CD14-positive monocyte (primary cell): ENCODE data around the gene SPTBN5. TPM values are rescaled to one million over a fixed set of nuclear protein-coding genes. Genes with fewer than 3 reads are reported as not detected.

Experiments used
- DNase-seq, 3 donors: peaks; one replicate each; pipeline ENCODE4 v3.0.0-alpha.2; 2011 to 2022
- H2AFZ ChIP-seq: 2 replicates; pipeline ENCODE4 v1.6.0; 2012; ENCODE audit warnings: mild to moderate bottlenecking, low read depth, low read length, inconsistent platforms; ENCODE audit not compliant: insufficient read depth, poor library complexity, severe bottlenecking
- H3K27ac ChIP-seq, 2 donors: 1 replicate in 1 of 2; 2 replicates in 1 of 2; pipeline ENCODE4 v1.5.1; 2012 to 2013; ENCODE audit warnings: low read length in 2 of 2, control low read depth in 1 of 2, inconsistent platforms in 1 of 2, low read depth in 1 of 2, mild to moderate bottlenecking in 1 of 2
- H3K27me3 ChIP-seq, 2 donors: one replicate each; pipeline versions ENCODE4 v1.6.0 to v1.6.1; 2011 to 2013; ENCODE audit warnings: low read length in 2 of 2; ENCODE audit not compliant: control insufficient read depth in 2 of 2, insufficient read depth in 2 of 2
- H3K36me3 ChIP-seq, 2 donors: replicated peaks in 1 of 2; 1 replicate in 1 of 2; 2 replicates in 1 of 2; pipeline versions ENCODE4 v1.5.1 to v1.6.1; 2012 to 2013; ENCODE audit warnings: low read length in 2 of 2, control low read depth in 1 of 2, inconsistent platforms in 1 of 2, mild to moderate bottlenecking in 1 of 2; ENCODE audit not compliant: insufficient read depth in 2 of 2, control insufficient read depth in 1 of 2
- H3K4me1 ChIP-seq, 2 donors: 1 replicate in 1 of 2; 2 replicates in 1 of 2; pipeline versions ENCODE4 v1.5.1 to v1.6.1; 2012 to 2013; ENCODE audit warnings: low read length in 2 of 2, control low read depth in 1 of 2, inconsistent platforms in 1 of 2, mild to moderate bottlenecking in 1 of 2, moderate library complexity in 1 of 2; ENCODE audit not compliant: insufficient read depth in 2 of 2, control insufficient read depth in 1 of 2
- H3K4me2 ChIP-seq: replicated peaks from 2 replicates; pipeline ENCODE3; 2012; ENCODE audit warnings: low read length, moderate library complexity, mild to moderate bottlenecking; ENCODE audit not compliant: poor library complexity, severe bottlenecking; ENCODE audit errors: extremely low read depth
- H3K4me3 ChIP-seq, 3 experiments: fragments of 200-600 bp in 1 of 3; sonication (generic) in 1 of 3; replicated peaks in 1 of 3; 1 replicate in 2 of 3; 2 replicates in 1 of 3; pipeline ENCODE4 v1.5.1; 2011 to 2013; ENCODE audit warnings: low read length in 3 of 3, mild to moderate bottlenecking in 3 of 3, control low read depth in 2 of 3, low read depth in 2 of 3, inconsistent platforms in 1 of 3, moderate library complexity in 1 of 3
- H3K79me2 ChIP-seq: 2 replicates; pipeline ENCODE4 v1.6.0; 2012; ENCODE audit warnings: mild to moderate bottlenecking, control low read depth, inconsistent platforms, low read length, moderate library complexity; ENCODE audit not compliant: insufficient read depth
- H3K9ac ChIP-seq: 2 replicates; pipeline ENCODE4 v1.6.0; 2017; ENCODE audit warnings: low read length, mild to moderate bottlenecking; ENCODE audit not compliant: insufficient read depth, poor library complexity, severe bottlenecking
- H3K9me3 ChIP-seq, 2 donors: replicated peaks in 1 of 2; 1 replicate in 1 of 2; 2 replicates in 1 of 2; pipeline versions ENCODE4 v1.5.1 to v1.6.1; 2012 to 2013; ENCODE audit warnings: low read length in 2 of 2, control low read depth in 1 of 2; ENCODE audit not compliant: control insufficient read depth in 1 of 2, insufficient read depth in 1 of 2
- H4K20me1 ChIP-seq: 2 replicates; pipeline ENCODE4 v1.6.0; 2012; ENCODE audit warnings: mild to moderate bottlenecking, low read length, control low read depth, moderate library complexity; ENCODE audit not compliant: insufficient read depth
- H3K27ac Mint-ChIP-seq, 7 donors: one replicate each; pipeline ENCODE4 v1.8.0; 2020; ENCODE audit warnings: mild to moderate bottlenecking in 7 of 7, mixed read lengths in 7 of 7, moderate library complexity in 6 of 7, inconsistent platforms in 2 of 7
- H3K27me3 Mint-ChIP-seq, 3 donors: one replicate each; pipeline ENCODE4 v1.8.0; 2021 to 2022; ENCODE audit warnings: low read depth in 3 of 3, mild to moderate bottlenecking in 3 of 3, mixed read lengths in 3 of 3, moderate library complexity in 3 of 3, inconsistent platforms in 1 of 3
- H3K36me3 Mint-ChIP-seq, 2 donors: one replicate each; pipeline ENCODE4 v1.8.0; 2020; ENCODE audit warnings: mixed read lengths in 2 of 2, inconsistent platforms in 1 of 2, mild to moderate bottlenecking in 1 of 2
- H3K4me1 Mint-ChIP-seq: one replicate; pipeline ENCODE4 v1.8.0; 2020; ENCODE audit warnings: mild to moderate bottlenecking, mixed read lengths
- H3K4me3 Mint-ChIP-seq, 2 donors: one replicate each; pipeline ENCODE4 v1.8.0; 2020; ENCODE audit warnings: mild to moderate bottlenecking in 2 of 2, mixed read lengths in 2 of 2, moderate library complexity in 1 of 2
- H3K9me3 Mint-ChIP-seq, 7 donors: one replicate each; pipeline ENCODE4 v1.8.0; 2020 to 2022; ENCODE audit warnings: mixed read lengths in 7 of 7, mild to moderate bottlenecking in 6 of 7, moderate library complexity in 6 of 7, inconsistent platforms in 2 of 7
- CTCF ChIP-seq: fragments of 200-600 bp; IDR thresholded peaks from one replicate; pipeline ENCODE4 v1.8.0; 2022; ENCODE audit warnings: antibody characterized with exemption, mild to moderate bottlenecking
- WGBS: methylation state at CpG from one replicate; pipeline ENCODE4 v1.1.5; 2013; ENCODE audit warnings: missing lambda C conversion rate; ENCODE audit not compliant: insufficient coverage; 5-methylcytosine and 5-hydroxymethylcytosine counted together
- intact Hi-C, 2 donors: fragments of 100-400 bp; cut with micrococcal nuclease; formaldehyde crosslinking; loops; one replicate each; pipeline versions ENCODE4 v1.15.0 to v1.15.1; 2023
- polyA plus RNA-seq, 3 donors: library from polyadenylated mRNA; depleted of rRNA in 1 of 3; unstranded in 2 of 3; stranded (reverse) in 1 of 3; fragments of 300-500 nt in 2 of 3; fragments of >200 nt in 1 of 3; fragmentation: Illumina TruSeq in 2 of 3; gene quantifications; 1 replicate in 2 of 3; 2 replicates in 1 of 3; pipeline ENCODE4 v1.2.3, GENCODE V29; 2012 to 2021

The SPTBN5 gene
- polyA plus RNA-seq, 3 donors, result 0.29 TPM; not detected in 2

- no peak overlapping the region for H3K4me2 ChIP-seq
- H3K27me3 Mint-ChIP-seq, result peaks cover 0 to 5% (median 3%) of the 10 kb centered on the region in 3 donors
- H3K4me1 Mint-ChIP-seq, result no peaks in the 10 kb centered on the region
- no peaks in the 10 kb centered on the region for H3K9me3 ChIP-seq
- H3K4me3 Mint-ChIP-seq, result no peak overlapping the region
- no peaks in the 10 kb centered on the region for H4K20me1 ChIP-seq
- DNase-seq, result no peak
- intact Hi-C loops, result no loop called here
- no peak overlapping the region for H3K27ac ChIP-seq
- TF ChIP-seq CTCF, result no peak
- 88% methylated on average over 8 of the region's 8 CpGs for WGBS
- no peaks in the 10 kb centered on the region for H3K27me3 ChIP-seq
- H3K9me3 Mint-ChIP-seq, result no peaks in the 10 kb centered on the region
- no peak overlapping the region for H2AFZ ChIP-seq
- no peaks in the 10 kb centered on the region for H3K36me3 Mint-ChIP-seq
- H3K36me3 ChIP-seq, result no peaks in the 10 kb centered on the region
- no peak overlapping the region for H3K4me3 ChIP-seq
- no peaks in the 10 kb centered on the region for H3K4me1 ChIP-seq
- H3K9ac ChIP-seq, result no peak overlapping the region
- no peaks in the 10 kb centered on the region for H3K79me2 ChIP-seq
- no peak overlapping the region for H3K27ac Mint-ChIP-seq
Measured at GRCh38 chr15:41866263-41866703, 27.6 kb downstream of the SPTBN5 start.

GRCh38 chr15:41865490-41866055 is 28.3 kb downstream of the SPTBN5 start:
- intact Hi-C loops, result no loop called here
- peaks cover 3% of the 10 kb centered on the region for H3K4me1 Mint-ChIP-seq
- H3K27me3 Mint-ChIP-seq, result peaks cover 0 to 5% (median 3%) of the 10 kb centered on the region in 3 donors
- H2AFZ ChIP-seq, result no peak overlapping the region
- H3K27ac Mint-ChIP-seq, result no peak overlapping the region
- TF ChIP-seq CTCF, result no peak
- H3K4me1 ChIP-seq, result no peaks in the 10 kb centered on the region
- H3K27me3 ChIP-seq, result no peaks in the 10 kb centered on the region
- DNase-seq, result no peak
- H3K9me3 ChIP-seq, result no peaks in the 10 kb centered on the region
- H3K27ac ChIP-seq, result no peak overlapping the region
- no peak overlapping the region for H3K9ac ChIP-seq
- no peaks in the 10 kb centered on the region for H4K20me1 ChIP-seq
- no peaks in the 10 kb centered on the region for H3K36me3 Mint-ChIP-seq
- H3K4me2 ChIP-seq, result no peak overlapping the region
- no peak overlapping the region for H3K4me3 ChIP-seq
- H3K4me3 Mint-ChIP-seq, result no peak overlapping the region
- no peaks in the 10 kb centered on the region for H3K79me2 ChIP-seq
- 100% methylated on average over 2 of the region's 18 CpGs for WGBS
- no peaks in the 10 kb centered on the region for H3K9me3 Mint-ChIP-seq
- H3K36me3 ChIP-seq, result no peaks in the 10 kb centered on the region
